Skin of body (tissue), 2 donors: ENCODE data around the gene NAV2. TPM values are rescaled to one million over a fixed set of nuclear protein-coding genes. Genes with fewer than 3 reads are reported as not detected.
"Not testable (repeated sequence)": the region's sequence is repeated elsewhere in the genome, so short reads cannot be mapped to it uniquely, and the experiment has no call there.

ENCODE experiments used
- DNase-seq: peaks from one replicate; lab custom pipeline; 2025; lab: John Stamatoyannopoulos, UW
- total RNA-seq: library from RNA; depleted of rRNA; stranded (reverse); fragments of >200 nt; gene quantifications from one replicate; pipeline ENCODE4 v1.2.3, GENCODE V29; 2014

The NAV2 gene
- total RNA-seq, 1 donor from 2014 or later = 13.6 TPM

DNA sequence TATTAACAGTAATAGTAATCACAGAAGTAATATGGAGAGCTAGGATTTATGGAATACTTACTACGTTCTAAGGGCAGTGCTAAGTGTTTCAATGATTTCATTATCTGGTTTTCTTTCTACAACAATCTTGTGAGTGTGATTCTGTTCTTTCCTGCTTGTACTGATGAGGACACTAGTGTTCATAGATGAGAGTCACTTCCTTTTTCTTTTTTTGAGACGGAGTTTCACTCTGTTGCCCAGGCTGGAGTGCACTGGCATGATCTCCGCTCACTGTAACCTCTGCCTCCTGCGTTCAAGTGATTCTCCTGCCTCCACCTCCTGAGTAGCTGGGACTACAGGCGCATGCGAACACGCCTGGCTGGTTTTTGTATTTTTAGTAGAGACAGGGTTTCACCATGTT is 366.2 kb downstream of the NAV2 start:
- no peak for DNase-seq

DNA sequence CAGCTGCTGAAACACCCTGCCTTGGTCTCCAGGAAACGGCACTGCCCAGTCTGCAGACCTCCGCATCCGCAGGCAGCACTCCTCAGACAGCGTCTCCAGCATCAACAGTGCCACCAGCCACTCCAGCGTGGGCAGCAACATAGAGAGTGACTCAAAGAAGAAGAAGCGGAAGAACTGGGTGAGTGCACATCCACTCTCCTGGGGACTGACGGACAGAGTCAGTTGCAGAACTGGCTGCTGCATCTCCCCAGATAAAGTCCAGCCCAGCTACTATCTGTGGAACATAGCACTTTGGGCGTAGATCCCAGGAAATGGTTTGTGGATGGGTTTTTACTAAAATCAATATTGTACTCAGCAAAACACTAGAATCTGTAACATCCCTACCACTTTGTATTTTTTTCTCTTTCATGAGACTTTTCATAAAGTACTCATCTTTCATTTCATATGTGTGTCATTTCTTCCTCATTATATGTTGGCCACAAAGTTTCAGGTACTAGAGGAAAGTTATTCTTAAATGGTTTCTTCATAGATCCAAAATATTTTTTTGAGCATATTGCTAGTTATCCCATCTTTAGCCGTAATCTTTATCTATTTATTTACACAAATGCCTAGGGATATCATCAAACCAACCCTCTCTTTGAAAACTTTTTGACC is 367.5 kb downstream of the NAV2 start:
- no peak for DNase-seq

DNA sequence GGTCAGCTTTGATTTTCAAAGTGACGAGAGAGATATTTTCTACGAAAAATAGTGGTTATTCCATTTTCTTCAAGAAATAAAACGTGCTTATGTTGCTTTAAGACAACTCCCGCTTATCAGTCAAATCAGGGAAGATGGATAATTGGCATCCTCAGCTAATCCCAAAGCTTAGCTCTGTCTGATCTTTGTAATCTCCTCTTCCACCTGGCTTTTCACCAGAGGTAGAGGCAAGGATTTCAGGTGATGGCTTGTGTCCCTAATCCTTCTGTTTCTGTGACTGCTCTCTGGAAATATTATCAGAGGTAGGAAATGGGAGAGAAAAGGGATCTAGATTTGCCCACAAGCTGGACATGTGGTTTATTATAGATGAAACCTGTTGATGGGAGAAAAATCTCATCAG is 368.7 kb downstream of the NAV2 start:
- no peak for DNase-seq

DNA sequence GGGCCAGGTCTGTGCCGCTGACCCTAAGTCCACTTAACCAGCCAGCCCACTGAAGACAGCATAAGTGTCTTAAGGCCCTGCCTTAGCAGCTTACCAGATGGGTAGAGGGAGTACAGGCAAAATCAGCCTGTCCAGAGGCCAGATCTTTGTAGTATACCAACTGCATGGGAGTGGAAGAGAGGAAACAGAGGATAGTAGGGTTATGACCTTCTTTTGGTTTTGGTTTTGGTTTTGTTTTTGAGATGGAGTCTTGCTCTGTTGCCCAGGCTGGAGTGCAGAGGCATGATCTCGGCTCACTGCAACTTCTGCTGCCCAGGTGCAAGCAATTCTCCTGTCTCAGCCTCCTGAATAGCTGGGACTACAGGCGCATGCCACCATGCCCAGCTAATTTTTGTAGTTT is 371.2 kb downstream of the NAV2 start:
- not testable (repeated sequence) for DNase-seq

DNA sequence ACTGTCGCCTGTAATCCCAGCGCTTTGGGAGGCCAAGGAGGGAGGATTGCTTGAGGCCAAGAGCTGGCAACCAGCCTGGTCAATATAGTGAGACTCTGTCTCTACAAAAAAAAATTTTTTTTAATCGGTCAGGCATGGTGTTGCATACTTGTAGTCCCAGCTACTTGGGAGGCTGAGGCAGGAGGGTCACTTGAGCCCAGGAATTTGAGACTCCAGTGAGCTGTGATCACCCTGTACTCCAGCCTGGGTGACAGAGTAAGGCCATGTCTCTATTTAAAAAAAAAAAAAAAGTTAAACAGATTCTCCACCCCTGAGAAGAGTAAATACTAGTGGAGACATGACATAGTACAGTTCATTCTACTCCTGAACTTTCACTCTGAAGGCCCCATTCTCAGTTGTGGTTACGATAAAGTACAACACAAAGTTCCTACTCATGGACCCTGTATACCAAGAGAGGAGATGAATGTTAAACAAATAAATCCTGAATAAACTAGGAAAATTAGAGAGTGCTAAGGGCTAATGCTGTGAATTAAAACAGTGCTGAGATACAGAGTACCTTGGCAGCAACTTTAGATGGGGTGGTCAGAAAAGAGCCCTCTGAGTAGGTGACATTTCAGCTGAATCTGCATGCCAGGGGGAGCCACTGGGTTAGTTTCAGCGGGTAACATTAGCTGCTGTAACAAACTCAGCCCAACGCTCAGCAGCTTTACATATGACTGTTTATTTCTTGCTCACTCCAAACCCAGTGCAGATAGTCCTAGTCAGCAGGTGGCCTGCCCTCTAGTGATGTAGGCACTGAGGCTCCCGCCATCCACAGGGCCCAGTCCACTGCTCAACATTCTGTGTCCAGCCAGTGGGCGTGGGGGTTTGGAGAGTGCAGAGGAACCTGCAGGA is 372.5 kb downstream of the NAV2 start:
- no peak for DNase-seq

DNA sequence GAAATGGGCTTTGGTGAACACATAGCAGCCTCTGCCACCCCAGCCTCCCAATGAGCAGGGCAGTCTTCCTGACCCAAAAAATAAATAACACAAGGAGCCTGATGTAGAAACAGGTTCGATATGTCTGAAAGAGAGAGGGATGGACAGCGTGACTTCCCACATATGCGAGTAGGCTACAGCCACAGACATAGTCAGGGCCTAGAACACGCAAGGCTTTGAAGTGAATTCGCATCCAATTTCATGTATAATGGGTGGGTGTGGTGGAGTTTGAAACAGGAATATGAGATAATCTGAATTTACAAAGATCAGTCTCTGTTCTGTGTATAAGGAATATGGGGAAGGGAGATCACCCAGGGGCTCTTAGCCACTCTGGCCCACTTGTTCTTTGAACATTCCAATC is 373.3 kb downstream of the NAV2 start:
- no peak for DNase-seq

DNA sequence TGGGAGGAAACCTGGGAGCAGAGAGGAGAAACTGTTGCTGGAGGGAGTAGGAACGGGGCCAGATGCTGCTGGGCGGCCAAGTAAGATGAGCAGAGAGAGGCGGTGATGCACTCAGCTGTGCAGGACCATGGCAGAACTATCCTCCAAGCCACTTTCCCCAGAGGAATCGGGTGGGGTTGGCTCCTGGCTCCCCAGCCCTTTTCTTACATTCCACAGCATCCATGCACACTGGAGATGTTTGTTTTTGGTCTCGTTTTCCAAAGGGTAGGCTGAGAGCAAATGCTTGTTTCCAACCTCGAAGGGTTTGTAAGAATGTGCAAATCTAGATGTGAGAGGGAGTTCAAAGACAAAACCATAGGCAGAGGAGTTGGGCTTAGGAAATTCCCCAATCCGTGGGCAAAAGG is 374.5 kb downstream of the NAV2 start:
- DNase-seq = no peak

DNA sequence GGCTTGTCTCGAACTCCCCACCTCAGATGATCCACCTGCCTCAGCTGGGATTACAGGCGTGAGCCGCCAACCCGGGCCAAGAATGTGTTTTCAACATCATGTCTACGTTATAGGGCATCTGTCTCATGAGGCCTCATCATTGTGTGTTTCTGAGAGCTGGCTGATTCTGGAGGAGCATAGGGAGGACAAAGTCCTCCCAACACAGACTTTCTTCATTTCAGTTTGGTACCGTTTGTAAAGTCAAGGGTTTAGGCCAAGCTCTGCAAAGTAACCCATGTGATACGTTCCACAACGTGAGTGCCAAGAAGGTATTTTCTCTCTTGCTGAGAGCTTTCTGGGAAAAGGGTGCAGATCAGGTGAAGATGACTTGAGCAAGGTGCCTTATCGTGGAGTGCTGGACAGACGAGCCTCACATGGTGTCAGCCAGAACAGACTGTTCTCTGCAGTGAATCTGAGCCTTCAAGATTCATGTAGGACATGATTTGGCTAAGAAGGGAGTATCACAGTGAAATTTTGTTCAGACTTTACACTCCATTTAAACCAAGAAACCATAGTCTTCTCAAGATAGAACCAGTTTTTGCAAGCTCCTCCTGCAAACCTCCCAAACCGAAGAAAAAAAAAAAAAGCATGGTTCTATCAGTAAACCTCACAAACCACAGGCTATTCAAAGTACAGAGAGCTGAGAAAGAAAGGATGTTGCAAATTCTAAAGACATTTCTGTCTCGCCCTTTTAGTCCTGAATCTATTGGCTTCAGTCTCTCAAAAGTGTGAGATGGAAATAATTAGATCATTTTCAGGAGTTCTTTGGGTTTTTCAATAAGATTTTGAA is 376.0 kb downstream of the NAV2 start:
- DNase-seq = no peak

DNA sequence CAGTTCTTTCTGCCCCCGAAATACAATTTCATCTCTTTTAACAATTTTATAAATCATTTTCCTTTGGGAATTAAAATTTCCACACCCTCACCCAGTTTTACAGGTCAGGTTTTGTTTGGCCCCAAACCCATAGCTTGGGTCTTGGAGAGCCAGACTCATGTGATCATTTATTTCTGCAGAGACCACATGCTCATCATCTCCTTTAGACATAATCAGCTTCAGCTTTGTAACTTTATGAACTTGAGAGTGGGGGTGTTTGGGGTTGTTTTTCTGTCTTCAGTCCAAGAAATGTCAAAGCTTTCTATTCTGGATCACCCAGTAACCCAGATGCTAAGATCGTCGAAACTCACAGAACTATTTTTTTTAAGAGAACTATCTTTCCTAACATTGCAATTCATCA is 376.7 kb downstream of the NAV2 start:
- no peak for DNase-seq

DNA sequence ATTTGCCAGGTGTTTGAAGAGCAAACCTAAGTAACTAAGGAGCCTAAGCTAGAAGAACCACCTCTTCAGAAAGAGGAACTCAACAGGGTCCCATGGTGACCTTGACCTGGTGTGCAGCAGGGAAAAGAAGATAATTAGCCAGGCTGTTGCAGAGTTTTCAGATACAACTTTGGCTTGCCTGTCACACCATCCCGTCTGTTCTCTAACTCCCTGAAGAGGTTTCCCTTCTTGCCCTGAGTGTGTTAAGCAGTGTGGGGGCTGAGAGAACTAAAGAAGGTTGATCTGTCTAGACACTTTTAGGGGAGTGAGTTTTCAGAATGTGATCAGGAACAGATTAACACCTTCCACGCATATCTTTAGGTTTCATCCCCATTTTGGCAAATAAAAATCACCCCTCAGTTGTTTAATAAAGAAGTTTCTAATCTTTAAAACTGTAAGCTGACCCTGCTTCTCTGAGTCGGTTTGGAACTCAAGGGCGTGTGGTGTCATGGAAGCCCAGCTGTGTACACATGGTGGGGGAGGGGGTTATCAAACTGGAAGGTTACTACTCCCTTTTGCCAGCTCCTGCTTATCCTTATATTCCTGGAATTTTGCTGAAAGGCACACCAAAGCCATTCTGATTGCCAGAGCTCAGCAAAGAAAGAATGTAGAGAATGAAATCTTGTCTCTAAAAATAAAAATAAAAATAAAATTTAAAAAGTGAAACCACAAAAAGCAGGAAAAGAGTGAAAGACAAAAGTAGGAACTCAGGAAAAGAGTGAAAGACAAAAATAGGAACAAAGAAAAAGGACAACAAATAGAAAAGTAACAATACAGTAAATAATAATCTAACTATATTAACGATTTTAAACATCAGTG is 377.4 kb downstream of the NAV2 start:
- no peak for DNase-seq

DNA sequence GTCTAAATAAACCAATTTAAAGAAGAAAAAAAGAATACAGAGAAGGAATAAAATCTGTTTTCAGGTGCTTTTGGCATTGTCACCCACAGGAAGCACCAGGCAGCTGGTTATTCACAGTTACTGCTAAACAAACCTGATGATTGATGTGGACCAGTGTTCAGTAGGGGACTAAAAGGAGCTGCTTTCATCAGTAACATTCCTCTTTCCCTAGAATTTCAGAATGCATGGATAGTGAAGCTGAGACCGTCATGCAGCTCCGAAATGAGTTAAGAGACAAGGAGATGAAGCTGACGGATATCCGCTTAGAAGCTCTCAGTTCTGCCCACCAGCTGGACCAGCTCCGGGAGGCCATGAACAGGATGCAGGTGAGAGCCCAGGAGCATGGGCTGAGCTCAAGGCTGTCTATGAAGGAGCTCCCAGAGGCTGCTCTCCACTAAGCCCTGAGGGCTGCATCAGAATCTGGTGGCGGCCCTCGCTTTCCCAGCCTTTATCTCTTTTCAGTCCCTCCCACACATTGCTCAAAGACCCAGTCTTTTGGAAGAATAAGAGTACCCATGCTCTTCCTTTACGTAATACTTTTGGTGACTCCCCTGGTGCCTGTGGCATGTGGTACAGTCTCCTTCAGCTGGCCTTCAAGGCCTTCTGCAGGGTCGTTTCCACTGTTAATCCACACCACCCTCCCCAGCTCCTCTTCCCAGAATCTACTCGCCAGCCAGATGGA is 378.2 kb downstream of the NAV2 start:
- DNase-seq = no peak

DNA sequence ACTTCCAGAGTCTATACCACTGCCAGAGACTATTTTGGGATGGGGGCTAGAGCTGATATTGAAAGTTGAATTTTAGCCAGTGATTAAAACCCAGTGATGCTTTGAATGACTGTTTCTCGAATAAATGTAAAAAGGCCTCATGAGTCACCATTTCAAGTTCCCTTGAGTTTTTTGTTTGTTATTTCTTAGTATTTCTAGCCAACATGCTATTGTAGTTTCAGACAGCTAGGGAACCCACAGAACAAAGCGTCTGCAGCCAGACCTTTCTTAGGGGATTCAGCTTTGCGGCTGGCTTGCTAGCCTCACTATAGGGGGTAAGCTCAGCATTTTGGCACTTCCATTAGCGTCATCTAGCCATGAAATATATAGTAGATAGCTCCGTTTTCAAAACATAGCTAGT is 381.1 kb downstream of the NAV2 start:
- DNase-seq = no peak

DNA sequence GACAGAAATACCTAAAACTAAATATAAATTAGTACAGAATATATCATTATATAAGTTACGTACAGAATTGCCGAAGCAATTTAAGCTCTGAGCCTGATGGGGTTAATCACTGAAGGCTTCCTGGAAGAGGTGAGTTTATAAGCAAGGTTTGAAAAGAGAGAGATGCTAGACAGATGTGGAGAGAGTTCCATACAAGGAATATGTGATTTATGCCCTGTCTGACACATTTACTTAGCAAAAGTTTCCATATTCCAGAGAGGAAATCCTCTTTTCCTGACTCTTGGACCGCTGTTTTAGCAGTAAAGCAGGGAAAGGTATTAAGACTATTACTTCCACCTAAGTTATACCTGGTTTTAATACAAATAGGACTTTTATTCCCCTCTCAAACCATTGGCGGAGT is 382.6 kb downstream of the NAV2 start:
- DNase-seq = no peak

DNA sequence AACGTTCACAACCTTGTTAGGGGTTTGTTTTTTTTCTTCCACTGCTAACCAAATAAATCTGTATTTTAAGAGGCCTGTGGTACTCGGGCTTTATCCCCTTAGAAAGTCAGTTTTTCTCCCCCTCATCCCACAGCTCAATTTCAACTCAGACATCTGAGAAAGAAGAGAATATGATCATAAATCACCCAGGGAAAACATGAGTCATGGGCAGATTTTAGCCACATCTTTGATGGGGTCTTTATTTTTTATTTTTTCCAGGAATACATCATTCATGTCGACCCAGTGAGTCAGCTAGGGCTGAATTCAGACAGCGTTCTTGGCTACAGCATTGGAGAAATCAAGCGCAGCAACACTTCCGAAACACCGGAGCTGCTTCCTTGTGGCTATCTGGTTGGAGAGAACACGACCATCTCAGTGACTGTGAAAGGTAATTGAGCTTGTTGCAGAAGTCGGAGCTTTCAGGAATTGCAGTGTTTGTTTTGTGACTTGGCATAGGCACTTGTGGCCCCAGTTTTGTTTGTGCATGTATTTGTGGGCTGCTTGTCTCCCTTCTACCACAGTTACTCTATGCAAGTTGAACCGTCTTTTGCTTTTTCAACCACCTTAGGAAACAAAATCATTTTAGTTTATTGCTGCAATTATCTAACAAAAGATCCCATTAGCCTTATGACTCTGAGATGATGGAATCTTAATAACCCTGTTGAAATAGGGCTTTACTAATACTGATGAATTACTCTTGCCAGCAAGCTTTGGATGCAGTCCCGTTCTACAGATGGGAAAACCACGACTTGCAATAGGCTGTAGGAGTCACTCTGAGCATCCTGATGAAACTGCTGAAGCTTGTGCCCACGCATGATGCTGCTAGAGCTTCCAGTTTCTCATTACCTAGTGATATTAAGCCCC is 384.9 kb downstream of the NAV2 start:
- DNase-seq = no peak

DNA sequence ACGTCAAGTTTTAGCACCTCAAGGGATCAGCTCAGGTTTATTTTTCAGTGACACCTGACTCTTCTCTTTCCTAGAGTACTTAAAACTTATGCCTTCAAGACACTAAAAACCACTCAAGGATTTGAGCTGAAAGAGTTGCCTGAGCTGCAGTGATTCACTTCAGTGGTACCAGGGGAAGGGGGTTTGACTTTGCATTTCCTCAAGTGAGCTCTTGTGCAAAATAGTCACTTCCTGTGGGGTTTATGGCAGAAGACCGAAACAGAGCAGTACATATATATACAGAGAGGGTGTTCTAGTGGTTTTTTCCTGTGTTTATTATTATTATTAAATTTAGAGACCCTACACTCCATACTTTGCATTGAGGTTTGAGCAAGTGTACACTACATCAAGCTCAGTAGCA is 386.9 kb downstream of the NAV2 start:
- DNase-seq = no peak

DNA sequence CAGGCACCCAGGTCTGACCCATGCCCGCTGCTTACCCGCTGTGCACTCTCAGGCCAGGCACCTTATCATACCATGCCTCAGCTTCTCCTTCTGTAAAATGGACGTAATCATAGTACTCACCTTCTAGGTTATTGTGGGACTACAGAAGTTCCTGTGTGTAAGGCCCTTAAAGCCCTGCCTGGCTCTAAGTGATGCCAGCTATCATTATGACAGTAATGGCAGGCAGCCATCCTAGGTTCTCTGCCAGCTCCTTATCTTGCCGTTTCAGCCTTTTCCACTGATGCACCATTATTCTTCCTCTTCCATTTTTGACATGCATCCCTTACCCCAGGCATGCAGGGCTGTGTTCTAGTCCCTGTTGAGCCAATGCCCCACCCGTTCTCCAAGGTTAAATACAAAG is 389.8 kb downstream of the NAV2 start:
- DNase-seq = no peak

DNA sequence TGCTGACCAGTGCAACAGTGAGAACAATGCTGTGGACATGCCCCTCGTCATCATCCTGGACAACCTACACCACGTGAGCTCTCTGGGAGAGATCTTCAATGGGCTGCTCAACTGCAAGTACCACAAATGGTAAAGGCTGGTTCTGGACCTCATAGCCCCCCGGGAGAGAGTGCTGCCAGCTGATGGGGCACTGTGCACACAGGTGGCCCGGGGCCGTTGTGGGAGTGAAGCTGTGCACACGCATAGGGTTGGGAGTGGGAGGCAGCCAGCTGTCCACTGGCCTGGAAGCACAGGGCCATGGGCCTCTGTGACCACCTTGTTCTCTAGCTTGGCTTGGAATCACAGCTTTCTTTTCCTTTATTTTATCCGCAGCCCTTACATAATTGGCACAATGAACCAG is 390.6 kb downstream of the NAV2 start:
- DNase-seq = no peak

DNA sequence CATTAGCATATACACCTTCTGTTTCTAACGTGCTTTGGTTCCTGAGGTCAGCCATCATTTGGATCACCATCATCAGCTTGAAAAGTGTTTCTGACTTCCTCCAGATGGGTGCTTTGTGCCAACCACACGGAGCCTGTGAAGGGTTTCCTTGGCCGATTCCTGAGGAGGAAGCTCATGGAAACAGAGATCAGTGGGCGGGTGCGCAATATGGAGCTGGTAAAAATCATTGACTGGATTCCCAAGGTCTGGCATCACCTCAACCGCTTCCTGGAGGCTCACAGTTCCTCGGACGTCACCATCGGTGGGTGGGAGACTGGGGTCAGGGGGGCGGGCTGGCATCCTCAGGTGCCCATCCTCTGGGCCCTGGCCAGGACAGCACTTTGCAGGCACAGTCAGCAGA is 392.8 kb downstream of the NAV2 start:
- no peak for DNase-seq

DNA sequence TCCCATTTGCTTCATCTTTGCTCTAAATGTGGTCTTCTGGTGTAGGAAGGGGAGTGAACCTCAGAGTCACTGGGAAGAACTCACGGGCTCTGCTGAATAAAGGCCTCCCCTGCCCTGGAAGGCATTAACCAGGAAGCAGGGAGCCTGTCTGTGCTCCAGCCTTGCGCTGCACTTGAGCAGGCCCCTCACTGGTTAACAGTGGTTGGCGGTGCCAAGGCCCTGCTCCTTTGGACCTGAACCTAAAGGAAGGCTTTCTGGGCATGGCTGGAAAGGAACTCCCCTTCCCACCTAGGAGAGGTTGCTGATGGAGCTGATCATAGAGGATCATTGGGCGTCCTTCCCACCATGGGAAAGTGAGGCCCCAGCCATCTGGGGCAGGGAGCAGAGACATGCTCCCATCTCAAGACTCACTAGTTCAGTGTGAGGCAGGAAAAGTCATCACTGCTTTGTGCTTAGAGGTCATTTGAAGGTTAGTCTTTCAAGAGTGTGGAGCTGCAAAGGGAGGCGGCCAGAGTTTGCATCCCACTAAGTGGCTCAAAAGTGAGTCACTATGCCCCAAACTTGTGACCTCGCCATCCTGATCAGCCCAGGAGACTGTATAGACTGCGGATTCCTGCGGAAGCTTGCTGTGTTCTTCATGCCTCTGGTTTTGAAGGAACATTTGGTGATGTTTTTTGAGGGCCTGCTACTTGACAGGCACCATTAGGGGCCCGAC is 397.3 kb downstream of the NAV2 start:
- no peak for DNase-seq
